ENCODE results near the gene RBM44.

GRCh38 chr2:237830522-237830921, 31.9 kb downstream of the RBM44 start:
- TF ChIP-seq CTCF (IDR thresholded peaks at IDR 0.05 in 4 of 5, conservative IDR thresholded peaks at IDR 0.05 in 1 of 5) (no peak), POLR2A (IDR thresholded peaks at IDR 0.05) (no peak)

Measured in gastrocnemius medialis (tissue), 4 donors.